Kidney (tissue), 14 donors: ENCODE measurements around the gene UBL4B. TPM values are rescaled to one million over a fixed set of nuclear protein-coding genes. Genes with fewer than 3 reads are reported as not detected.

ENCODE experiments used
- DNase-seq, 5 donors: peaks; one replicate each; pipeline ENCODE4 v3.0.0-alpha.2; 2013 to 2020
- FAIRE-seq: peaks from 2 replicates; lab custom pipeline; 2012; peaks lifted over from hg19 to GRCh38; lab: Jason Lieb, UNC
- H3K27ac ChIP-seq, 2 donors: one replicate each; pipeline ENCODE4 v1.7.0; 2013; ENCODE audit warnings: low read depth in 2 of 2, low read length in 2 of 2, inconsistent platforms in 1 of 2
- H3K27me3 ChIP-seq: one replicate; pipeline ENCODE4 v1.7.1; 2013; ENCODE audit warnings: low read length, inconsistent platforms; ENCODE audit not compliant: control insufficient read depth, insufficient read depth
- H3K36me3 ChIP-seq, 3 donors: one replicate each; pipeline versions ENCODE4 v1.7.0 to v1.7.1; 2013; ENCODE audit warnings: low read length in 3 of 3, control low read depth in 1 of 3, inconsistent platforms in 1 of 3; ENCODE audit not compliant: insufficient read depth in 3 of 3, control insufficient read depth in 2 of 3
- H3K4me1 ChIP-seq, 3 donors: one replicate each; pipeline versions ENCODE4 v1.7.0 to v1.7.1; 2013; ENCODE audit warnings: low read length in 3 of 3, inconsistent platforms in 1 of 3, low read depth in 1 of 3; ENCODE audit not compliant: control insufficient read depth in 2 of 3, insufficient read depth in 2 of 3
- H3K4me3 ChIP-seq, 3 donors: one replicate each; pipeline versions ENCODE4 v1.7.0 to v1.8.1; 2013; ENCODE audit warnings: low read length in 3 of 3, control low read depth in 1 of 3, inconsistent platforms in 1 of 3
- H3K9ac ChIP-seq, 3 donors: one replicate each; pipeline versions ENCODE4 v1.7.0 to v1.7.1; 2013; ENCODE audit warnings: low read length in 3 of 3, control low read depth in 1 of 3, inconsistent platforms in 1 of 3
- H3K9me3 ChIP-seq, 3 donors: one replicate each; pipeline versions ENCODE4 v1.7.0 to v1.7.1; 2013; ENCODE audit warnings: low read length in 3 of 3, control low read depth in 1 of 3, inconsistent platforms in 1 of 3; ENCODE audit not compliant: control insufficient read depth in 2 of 3, insufficient read depth in 1 of 3
- intact Hi-C: fragments of 100-400 bp; cut with DNase I; formaldehyde crosslinking; loops from one replicate; pipeline ENCODE4 v1.11.1; 2022
- polyA plus RNA-seq: library from polyadenylated mRNA; stranded (reverse); fragments of 350-450 nt; fragmentation: Illumina TruSeq; extraction: RNeasy Lipid Tissue Mini Kit (QIAGEN cat#74804); gene quantifications from one replicate; pipeline ENCODE4 v1.2.3, GENCODE V29; 2014; ENCODE audit warnings: low read depth, low replicate concordance; ENCODE audit not compliant: insufficient read depth
- total RNA-seq: library from RNA; stranded (reverse); fragmentation: NEBNext Ultra II Directional; extraction: Animal tissue kit (Norgen Biotek cat#: 25700); gene quantifications from one replicate; pipeline ENCODE4 v1.2.1, GENCODE V29; 2021
- TF ChIP-seq, protein P1 (sequence below): IDR thresholded peaks from 3 replicates; pipeline ENCODE4 v1.5.1; 2012; ENCODE audit warnings: mild to moderate bottlenecking, moderate library complexity, borderline replicate concordance; ENCODE audit not compliant: insufficient read depth; ENCODE audit errors: extremely low read depth
- donor health status: control.
- donor health status: control.
- donor health status: control.
- donor health status: control.
- donor health status: control.
- donor health status: DM: yes; HTN: yes; CAD: no.
- donor health status: Normal renal cell carcinoma (clear cell type).

UBL4B gene
- total and polyA plus RNA-seq, 2 donors from 2014 or later: not detected

DNA sequence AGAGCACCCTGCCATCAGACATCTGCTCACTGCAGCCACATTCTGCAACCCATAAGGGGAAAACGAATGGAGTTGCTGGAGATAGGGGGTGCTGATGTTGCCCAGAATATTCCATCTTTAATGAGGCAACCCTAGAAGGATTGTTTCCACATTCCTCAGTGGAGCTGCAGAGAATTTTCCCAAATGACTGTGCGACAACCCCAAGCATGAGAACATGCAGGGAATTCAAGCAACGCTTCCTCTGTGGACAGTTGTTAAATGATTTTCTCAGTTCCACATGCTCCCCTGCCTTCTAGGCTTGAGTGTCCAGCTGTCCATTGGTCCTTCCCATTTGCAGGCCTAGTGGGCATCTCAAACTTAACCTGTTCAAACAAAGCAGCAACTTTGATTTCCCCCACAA, 20.5 kb upstream of the UBL4B start:
- TF ChIP-seq, protein P1, sequence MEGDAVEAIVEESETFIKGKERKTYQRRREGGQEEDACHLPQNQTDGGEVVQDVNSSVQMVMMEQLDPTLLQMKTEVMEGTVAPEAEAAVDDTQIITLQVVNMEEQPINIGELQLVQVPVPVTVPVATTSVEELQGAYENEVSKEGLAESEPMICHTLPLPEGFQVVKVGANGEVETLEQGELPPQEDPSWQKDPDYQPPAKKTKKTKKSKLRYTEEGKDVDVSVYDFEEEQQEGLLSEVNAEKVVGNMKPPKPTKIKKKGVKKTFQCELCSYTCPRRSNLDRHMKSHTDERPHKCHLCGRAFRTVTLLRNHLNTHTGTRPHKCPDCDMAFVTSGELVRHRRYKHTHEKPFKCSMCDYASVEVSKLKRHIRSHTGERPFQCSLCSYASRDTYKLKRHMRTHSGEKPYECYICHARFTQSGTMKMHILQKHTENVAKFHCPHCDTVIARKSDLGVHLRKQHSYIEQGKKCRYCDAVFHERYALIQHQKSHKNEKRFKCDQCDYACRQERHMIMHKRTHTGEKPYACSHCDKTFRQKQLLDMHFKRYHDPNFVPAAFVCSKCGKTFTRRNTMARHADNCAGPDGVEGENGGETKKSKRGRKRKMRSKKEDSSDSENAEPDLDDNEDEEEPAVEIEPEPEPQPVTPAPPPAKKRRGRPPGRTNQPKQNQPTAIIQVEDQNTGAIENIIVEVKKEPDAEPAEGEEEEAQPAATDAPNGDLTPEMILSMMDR: no peak

DNA sequence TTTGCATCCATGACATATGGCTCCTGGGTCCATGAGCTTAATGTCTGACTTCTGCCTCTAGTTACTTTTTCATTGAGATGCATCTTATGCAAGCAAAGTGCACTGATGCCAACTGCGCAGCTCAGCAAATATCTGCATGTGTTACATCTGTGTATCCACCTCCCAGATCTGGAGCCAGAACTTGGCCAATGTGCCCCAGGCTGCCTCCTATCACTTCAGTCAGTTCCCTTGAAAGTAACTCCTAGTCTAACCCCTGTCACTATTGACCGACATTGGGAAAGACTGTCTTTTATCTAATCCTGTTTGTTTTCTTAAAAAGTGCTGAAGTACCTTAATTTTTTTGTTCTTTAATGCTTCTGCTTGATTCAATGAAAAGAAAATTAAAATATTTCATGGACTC, 19.3 kb upstream of the UBL4B start:
- TF ChIP-seq, protein P1: no peak
- Histone ChIP-seq H3K27me3 (no peaks in the 10 kb centered on the region), H3K36me3 (no peaks in the 10 kb centered on the region), H3K9ac (no peak overlapping the region), H3K4me1 (peaks cover 0 to 2% (median 0%) of the 10 kb centered on the region in 3 donors), H3K27ac (no peak overlapping the region), H3K4me3 (no peak overlapping the region), H3K9me3 (no peaks in the 10 kb centered on the region)
- DNase-seq (no peak), FAIRE-seq (no peak)
- intact Hi-C loops: no loop called here

More for the DNA sequence above, 20.5 kb upstream of the UBL4B start:
- no peak overlapping the region for H3K9ac ChIP-seq
- peaks cover 0 to 3% (median 0%) of the 10 kb centered on the region in 3 donors for H3K4me1 ChIP-seq
- H3K27ac ChIP-seq: no peak overlapping the region
- no peak for FAIRE-seq
- H3K9me3 ChIP-seq: no peaks in the 10 kb centered on the region
- intact Hi-C loops: no loop called here
- no peaks in the 10 kb centered on the region for H3K36me3 ChIP-seq
- no peak for DNase-seq
- H3K27me3 ChIP-seq: peaks cover 3% of the 10 kb centered on the region
- no peak overlapping the region for H3K4me3 ChIP-seq

DNA sequence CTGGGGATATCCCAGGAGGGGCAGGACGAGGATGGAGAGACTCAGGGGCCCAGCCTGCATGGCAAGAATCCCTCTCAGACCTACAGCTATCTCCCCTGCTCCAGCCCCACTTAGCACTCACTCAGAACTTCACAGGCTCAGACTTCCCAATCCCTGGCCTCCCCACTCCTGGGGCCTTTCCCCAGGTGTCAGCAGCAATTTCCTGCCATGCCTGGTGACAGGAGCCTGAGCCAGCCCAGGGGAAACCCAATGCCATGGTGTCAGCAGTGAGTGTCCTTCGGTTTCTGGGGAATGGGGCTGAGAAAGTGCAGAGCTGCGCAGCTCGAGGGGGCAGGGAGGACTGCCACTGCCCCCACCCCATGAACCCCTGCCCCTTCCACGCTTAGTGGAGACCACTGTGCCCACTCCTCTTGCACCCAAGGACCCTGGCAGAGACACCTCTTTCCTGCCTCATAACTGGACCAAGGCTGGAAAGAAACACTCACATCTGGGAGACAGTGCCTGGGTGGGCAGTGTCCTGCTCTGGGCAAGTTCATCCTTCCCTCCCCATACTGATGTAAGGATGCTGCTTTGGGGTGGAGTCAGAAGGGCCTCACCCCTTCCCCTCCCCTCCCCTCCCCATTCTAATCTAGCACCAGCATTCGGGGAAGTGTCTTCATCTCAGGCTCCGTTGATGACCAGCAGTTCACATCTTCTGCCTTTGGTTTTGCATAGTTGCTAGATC, 17.1 kb upstream of the UBL4B start:
- Histone ChIP-seq H3K9ac (no peak overlapping the region), H3K4me1 (no peaks in the 10 kb centered on the region), H3K27me3 (no peaks in the 10 kb centered on the region), H3K4me3 (no peak overlapping the region), H3K9me3 (no peaks in the 10 kb centered on the region), H3K36me3 (no peaks in the 10 kb centered on the region), H3K27ac (no peak overlapping the region)
- DNase-seq (no peak), FAIRE-seq (no peak)
- intact Hi-C loops: no loop called here
- TF ChIP-seq, protein P1: no peak
